HG02852 (cell line): ENCODE results near the gene RS1.
A peak's percentile ranks its signal among the peaks of the same experiment; 100 is the strongest.

Experiments used
- ATAC-seq: cut with Tn5 transposase; IDR thresholded peaks from one replicate; pipeline ENCODE4 v1.9.1; 2021; ENCODE audit warnings: mild to moderate bottlenecking, moderate library complexity; ENCODE audit not compliant: unreplicated experiment

The RS1 gene

DNA sequence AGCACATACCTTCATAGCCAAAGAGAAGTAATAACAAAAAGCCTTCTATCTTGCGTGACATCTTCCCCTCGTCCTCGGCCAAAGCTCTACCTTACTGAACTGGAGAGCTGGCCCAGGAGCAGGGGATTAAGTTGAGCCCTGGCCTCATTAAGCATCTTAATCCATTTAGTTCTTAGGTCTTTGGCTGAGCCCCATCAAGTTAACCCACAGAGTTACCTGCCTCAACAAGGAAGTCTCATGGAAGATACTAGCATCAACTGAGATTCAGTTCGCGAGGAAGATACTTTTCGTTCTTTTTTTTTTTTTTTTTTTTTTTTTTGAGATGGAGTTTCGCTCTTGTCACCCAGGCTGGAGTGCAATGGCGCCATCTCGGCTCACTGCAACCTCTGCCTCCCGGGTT is at the start of gene RS1:
Gene RS1 (minus strand): TSS at position 101 of the 400 bp plus-strand sequence. CDS start 40 bp downstream, at position 61.
- no peak for ATAC-seq

DNA sequence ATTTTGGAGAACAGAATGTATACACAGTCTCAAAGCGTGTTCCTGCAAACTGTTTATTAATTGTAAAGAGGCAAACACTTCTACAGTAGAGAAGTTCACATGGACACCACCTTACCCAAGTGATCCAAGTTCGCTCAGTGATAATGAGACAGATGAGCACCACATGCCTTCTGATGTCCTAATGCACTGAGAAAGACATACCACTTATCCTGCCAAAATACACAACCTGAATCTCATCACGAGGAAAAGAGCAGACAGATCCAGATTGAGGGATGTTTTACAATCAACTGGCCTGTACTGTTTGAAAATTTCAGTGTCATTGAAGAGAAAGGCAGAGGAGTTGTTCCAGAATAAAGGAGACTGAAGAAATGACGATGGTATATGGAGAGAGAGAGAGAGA is 47.9 kb upstream of the RS1 start:
- no peak for ATAC-seq

DNA sequence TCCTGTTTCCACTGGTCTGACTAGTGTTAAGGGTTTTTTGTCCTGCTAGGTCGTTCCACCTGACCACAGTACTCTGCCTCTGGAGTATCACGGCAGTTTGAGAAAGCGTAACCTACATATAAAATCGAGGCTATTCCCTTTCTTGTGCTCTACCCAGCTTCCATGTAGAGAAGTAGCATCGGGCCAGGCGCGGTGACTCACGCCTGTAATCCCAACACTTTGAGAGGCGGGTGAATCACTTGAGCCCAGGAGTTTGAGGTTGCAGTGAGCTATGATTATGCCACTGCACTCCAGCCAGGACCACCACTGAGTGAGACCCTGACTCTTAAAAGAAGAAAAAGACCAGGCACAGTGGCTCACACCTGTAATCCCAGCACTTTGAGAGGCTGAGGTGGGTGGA is 43.0 kb upstream of the RS1 start:
- ATAC-seq: no peak

GRCh38 chrX:18709833-18710232 is 37.9 kb upstream of the RS1 start:
- ATAC-seq: no peak

GRCh38 chrX:18707426-18708049 is 35.6 kb upstream of the RS1 start, which contains the start of gene PPEF1:
TSS of gene PPEF1 (plus strand) at chrX:18707645. CDS start at chrX:18707781, 136 bp downstream.
- no peak for ATAC-seq

- ATAC-seq: no peak
Measured at GRCh38 chrX:18702362-18703195, 30.7 kb upstream of the RS1 start.

DNA sequence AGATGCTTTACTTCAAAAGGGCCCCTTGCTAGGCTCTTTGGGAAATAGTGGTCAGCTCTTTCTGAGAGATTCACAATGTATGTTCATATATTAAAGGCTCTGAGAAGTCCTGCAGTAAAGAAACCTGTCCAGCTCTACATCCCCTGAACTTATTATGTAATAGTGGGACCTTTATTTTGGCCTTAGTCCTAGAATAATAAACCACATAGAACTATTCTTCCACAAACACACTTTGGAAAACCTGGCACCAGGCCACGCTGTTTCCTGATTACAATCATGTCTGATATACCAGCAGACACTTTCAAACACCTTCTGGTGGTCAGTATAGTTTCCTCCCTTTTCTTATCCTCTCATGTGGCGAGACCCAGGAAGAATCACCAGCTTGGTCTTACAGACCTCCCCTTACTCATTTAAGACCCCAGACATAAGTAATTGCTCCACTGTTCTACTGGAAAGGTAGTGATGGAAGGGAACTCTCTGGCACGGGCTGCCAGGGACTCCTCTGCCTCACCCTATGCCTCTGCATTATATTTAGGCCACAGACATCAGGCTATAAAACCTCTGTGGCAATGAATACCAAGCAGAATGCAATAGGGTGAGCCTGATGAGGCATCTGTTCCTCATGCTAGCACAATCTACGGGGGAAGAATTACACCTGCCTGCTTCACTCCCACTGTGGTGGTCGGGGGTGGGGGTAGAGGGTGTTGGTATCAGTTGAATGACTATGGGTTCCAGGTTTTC is 29.9 kb upstream of the RS1 start:
- no peak for ATAC-seq

DNA sequence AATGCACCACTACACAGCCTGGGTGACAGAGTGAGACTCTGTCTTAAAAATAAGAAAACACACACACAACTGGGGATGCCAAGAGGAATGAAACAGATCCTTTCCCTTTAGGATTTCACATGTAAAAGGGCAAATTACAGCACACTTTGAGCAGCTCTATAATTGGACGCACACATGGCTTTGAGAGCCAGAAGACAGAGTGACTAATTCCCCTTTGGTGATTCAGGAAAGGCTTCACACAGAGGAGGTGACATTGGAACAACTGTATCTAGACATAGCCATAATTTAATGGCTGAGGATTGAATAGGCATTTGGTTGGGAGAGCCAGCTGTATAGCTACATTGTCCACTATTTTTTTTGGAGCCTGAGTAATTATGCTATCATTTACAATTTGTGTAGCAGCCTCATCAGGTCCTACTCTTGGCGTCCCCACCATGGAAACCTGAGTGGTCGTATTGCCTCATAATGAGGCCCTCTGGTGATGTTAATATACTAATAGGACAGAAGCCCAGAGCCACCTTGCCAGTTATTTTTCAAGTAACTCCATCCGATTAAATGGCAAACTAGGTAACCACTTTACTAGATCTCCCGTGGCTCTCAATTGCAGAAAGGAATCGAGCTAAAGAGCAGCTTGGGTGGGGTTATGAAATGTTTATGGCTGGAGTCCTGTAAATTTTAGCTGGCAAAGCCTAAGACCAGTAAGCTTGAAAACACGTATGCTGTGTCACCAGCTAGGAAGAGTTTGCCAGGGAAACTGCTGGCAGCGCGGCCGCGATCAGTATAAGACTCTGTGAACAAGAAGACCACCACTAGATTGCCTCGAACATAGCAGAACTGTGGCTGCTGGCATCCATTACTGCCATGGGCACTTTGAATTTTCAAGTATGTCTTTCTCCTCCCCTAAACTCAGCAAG is 27.1 kb upstream of the RS1 start:
- no peak for ATAC-seq

- no peak for ATAC-seq
Measured at GRCh38 chrX:18696653-18697052, 24.7 kb upstream of the RS1 start.

DNA sequence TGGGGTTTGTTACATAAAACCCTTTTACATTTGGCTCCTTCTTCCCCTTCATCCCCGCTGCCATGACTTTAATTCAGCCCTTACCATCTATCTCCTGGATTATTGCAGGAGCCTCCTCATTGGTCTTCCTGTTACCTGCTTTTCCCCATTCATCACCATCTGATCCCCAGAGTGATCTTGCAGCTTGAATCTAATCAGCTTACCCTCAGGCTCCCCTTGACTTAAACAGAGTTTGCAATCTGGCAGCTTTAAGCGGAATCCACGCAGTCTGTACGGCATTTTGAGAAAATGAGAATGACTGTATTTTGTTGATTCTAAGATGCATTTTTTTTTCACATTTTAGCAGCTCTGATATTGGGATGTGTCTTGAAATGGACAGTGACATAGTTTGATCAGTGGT is 20.6 kb upstream of the RS1 start:
- ATAC-seq: no peak

- no peak for ATAC-seq
Measured at GRCh38 chrX:18691431-18691830, 19.5 kb upstream of the RS1 start.

GRCh38 chrX:18687856-18688495 is 16.1 kb upstream of the RS1 start:
- ATAC-seq: no peak

- no peak for ATAC-seq
Measured at GRCh38 chrX:18682979-18683387, 11.1 kb upstream of the RS1 start.

DNA sequence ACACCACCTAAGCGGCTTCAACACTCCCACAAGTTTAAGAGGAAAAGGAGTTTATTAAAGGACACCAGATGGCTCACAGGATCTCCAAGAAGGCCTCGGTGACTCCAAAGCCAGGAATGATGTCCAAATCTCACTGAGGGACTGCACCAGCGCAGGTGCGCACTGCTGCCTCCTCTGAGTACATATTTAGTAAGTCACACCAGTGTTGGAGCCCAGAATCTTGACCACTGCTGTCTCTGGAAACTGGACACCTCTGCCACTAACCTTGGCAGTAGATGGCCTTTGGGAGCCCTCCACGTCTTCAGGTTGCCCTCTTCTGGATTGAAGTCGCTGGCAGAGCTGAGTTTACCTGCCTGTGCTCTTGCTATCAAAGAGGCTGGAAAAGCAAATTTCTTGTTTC is 10.1 kb upstream of the RS1 start:
- no peak for ATAC-seq

GRCh38 chrX:18677161-18677869 is 5.4 kb upstream of the RS1 start:
- no peak for ATAC-seq

DNA sequence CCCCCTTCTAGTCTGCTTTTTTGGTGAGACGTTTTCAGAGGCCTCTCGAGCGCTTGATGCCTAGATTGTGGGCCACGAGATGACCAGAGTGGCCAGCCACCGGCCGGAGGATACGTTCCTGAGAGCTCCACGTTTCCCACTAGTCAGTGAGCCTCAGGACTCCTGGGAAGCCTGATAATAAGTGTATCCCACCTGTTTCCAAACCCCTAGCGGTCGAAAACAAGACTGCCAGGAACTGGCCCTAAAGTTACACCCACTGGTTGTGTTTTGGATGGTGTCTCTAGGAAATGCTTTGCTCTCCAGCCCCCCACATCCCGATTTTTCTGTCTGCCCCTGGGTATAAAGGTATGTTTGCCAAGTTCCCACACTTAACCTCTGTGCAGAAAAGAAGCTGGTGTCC is 4.6 kb upstream of the RS1 start:
- ATAC-seq: no peak

DNA sequence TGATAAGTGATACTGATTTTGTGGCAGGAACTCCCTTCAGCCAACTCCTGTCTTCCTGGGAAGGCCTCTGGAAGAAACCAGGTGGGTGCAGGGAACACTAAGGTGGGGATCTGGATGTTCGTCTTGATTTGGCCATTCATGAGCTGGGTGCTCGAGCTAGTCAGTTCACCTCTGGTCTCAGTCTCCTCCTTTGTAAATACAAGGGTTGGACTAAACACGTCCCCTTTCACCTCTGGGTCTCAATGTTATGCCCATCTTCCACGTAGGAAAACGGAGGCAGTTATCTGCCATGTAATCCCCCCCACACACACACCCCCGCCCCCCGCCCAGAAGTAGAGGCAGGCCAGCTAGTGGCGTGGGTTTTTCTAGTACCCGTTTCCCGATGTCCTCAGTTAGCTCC is 4.1 kb upstream of the RS1 start:
- ATAC-seq: no peak

DNA sequence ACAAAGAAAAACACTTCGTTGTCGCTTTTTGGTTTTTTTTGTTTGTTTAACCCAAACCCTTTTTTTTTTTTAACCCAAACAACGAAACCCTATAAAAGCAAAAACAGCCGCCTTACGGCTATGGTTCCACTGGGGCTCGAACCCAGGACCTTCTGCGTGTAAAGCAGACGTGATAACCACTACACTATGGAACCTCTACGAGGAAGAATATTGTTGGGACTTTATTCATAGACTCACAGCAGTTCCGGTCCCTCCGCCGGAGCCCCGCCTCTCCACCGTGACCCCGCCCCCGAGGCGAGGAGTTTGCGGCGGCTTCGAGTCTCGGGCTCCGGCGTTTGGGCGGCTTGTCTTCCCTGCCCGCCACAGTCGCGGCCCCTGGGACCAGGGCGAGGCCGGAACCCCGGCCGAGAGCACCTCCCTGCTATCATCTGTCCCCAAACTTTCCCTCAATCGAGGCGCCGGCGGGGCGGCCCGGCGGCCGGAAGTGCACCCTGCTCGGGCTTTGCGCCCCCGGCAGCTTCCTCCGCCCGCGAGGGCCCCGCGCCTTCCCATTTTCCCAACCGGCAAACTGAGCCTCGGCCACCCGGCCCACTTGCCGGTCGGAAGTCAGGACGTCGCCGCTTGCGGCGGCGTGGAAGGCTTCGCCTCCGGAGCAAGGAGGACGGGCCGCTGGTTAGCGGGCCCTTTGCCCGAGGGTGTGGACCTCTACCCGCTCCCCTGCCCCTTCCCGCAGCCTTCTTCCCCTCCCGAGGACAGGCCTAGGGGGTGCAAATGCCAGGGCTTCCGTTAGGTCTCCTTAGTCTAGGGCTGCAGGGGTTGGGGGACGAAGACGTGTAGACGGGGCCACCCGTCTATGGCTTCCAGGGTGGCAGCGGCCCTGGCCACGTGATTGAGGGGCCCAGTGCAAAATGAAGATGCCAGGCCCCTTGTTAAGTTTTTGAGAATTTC is 3.2 kb upstream of the RS1 start:
- ATAC-seq: peak; percentile 81
